Esophagus (tissue), 2 donors: ENCODE data around the gene KCNA3. TPM values are rescaled to one million over a fixed set of nuclear protein-coding genes. Genes with fewer than 3 reads are reported as not detected.

Experiments used
- H3K27ac ChIP-seq, 2 donors: one replicate each; pipeline ENCODE4 v1.5.1; 2013; ENCODE audit warnings: low read depth in 2 of 2, mild to moderate bottlenecking in 2 of 2, inconsistent platforms in 1 of 2, low read length in 1 of 2, moderate library complexity in 1 of 2
- H3K27me3 ChIP-seq, 2 donors: one replicate each; pipeline ENCODE4 v1.6.1; 2013; ENCODE audit warnings: low read length in 2 of 2, control low read depth in 1 of 2, mild to moderate bottlenecking in 1 of 2; ENCODE audit not compliant: insufficient read depth in 2 of 2, control insufficient read depth in 1 of 2
- H3K36me3 ChIP-seq, 2 donors: one replicate each; pipeline ENCODE4 v1.6.1; 2013; ENCODE audit warnings: low read length in 1 of 2; ENCODE audit not compliant: control insufficient read depth in 2 of 2, insufficient read depth in 2 of 2
- H3K4me1 ChIP-seq, 2 donors: one replicate each; pipeline ENCODE4 v1.6.1; 2013; ENCODE audit warnings: low read length in 1 of 2; ENCODE audit not compliant: control insufficient read depth in 2 of 2, insufficient read depth in 2 of 2
- H3K4me3 ChIP-seq, 2 donors: one replicate each; pipeline ENCODE4 v1.5.1; 2013; ENCODE audit warnings: low read length in 2 of 2, mild to moderate bottlenecking in 2 of 2, low read depth in 1 of 2, moderate library complexity in 1 of 2
- H3K9me3 ChIP-seq, 2 donors: one replicate each; pipeline ENCODE4 v1.6.1; 2013; ENCODE audit warnings: mild to moderate bottlenecking in 2 of 2, low read depth in 1 of 2, low read length in 1 of 2, moderate library complexity in 1 of 2; ENCODE audit not compliant: control insufficient read depth in 2 of 2, insufficient read depth in 1 of 2
- whole genome bisulfite sequencing, 2 donors: extraction: QIAGEN DNeasy Blood & Tissue Kit; methylation state at CpG; one replicate each; pipeline ENCODE4 v1.1.7; 2013; 5-methylcytosine and 5-hydroxymethylcytosine counted together
- polyA plus RNA-seq, 2 donors: library from polyadenylated mRNA; stranded (reverse); fragments of 200-250 nt; gene quantifications; one replicate each; pipeline ENCODE4 v1.2.3, GENCODE V29; 2013
- donor health status: healthy with polysubstance abuse.
- donor health status: Bipolar disorder and iron deficiency.

KCNA3 gene
- polyA plus RNA-seq, 2 donors: 0.05 to 0.06 TPM

GRCh38 chr1:110645821-110646735 is 28.7 kb downstream of the KCNA3 start:
- 38 to 42% methylated on average over 4 of the region's 4 CpGs for WGBS, 2 donors
- Histone ChIP-seq H3K4me3 (no peak overlapping the region), H3K27me3 (peaks cover 0 to 3% of the 10 kb centered on the region in 2 donors), H3K36me3 (no peaks in the 10 kb centered on the region), H3K27ac (no peak overlapping the region), H3K4me1 (no peaks in the 10 kb centered on the region), H3K9me3 (no peaks in the 10 kb centered on the region)

GRCh38 chr1:110645211-110645610 is 29.5 kb downstream of the KCNA3 start:
- Histone ChIP-seq H3K4me3 (no peak overlapping the region), H3K4me1 (no peaks in the 10 kb centered on the region), H3K36me3 (no peaks in the 10 kb centered on the region), H3K9me3 (no peaks in the 10 kb centered on the region), H3K27ac (no peak overlapping the region), H3K27me3 (peaks cover 0 to 3% of the 10 kb centered on the region in 2 donors)

DNA sequence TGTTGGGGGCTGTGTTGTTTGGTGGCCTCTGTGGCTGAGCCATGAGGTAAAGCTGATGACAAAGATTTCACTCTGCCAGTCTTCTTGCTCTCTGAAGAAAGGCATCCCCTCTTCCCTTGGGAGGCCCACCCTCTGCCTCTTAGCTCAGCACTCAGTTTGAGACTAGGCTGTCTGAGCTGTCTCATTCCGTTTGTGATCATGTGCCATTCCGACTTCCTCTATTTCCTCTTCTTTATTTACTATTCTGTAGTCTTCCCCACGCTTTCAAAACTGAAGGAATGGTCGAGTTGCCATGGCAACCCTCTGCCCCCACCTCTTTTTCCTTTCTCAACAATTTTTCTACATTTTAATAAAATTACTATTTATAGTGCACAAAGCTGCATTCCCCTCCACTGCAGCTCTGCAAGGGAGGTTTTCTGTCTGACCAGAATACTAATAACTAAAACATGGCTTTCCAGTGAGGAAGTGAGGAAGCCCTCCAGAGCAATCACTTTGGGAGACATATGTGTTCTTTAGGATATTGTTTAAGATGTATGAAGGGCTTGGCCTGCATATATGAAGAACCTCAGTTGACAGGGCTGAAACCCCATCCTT is 30.8 kb downstream of the KCNA3 start:
- no peak overlapping the region for H3K4me3 ChIP-seq
- no peaks in the 10 kb centered on the region for H3K9me3 ChIP-seq
- H3K4me1 ChIP-seq: no peaks in the 10 kb centered on the region
- no peak overlapping the region for H3K27ac ChIP-seq
- no peaks in the 10 kb centered on the region for H3K36me3 ChIP-seq
- no peaks in the 10 kb centered on the region for H3K27me3 ChIP-seq
- 39 to 42% methylated on average over 4 of the region's 4 CpGs for WGBS, 2 donors

DNA sequence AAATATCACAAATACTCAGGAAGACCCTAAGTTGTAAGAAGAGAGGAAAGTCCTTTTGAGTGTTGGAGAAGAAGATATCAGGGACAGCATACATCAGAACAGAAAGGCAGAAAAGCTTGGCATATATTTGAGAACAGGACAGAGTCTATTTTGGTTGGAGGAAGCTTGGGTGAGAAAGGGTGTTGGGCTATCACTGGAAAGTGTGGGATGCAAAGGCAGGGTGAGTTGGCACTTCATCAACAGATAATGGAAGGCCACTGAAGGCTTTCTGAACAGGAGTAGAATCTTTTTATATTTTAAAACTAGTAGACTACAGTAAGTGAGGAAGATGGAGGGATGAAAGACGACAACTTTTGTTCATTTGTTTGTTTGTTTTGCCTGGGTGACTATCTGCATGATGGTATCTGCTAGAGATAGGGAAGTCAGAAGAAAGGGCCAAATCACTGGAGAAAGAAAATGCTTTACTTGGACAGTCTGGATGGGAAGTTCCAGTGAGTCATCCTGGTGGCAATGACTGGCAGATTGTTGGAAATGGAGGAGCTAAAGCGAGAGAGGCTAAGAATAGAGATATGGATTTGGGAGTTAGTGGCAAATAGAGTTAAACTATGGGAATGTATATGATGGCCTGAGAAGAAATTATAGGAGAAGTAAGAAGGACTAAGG is 34.9 kb downstream of the KCNA3 start:
- Histone ChIP-seq H3K4me1 (no peaks in the 10 kb centered on the region), H3K36me3 (no peaks in the 10 kb centered on the region), H3K27ac (no peak overlapping the region), H3K4me3 (no peak overlapping the region), H3K27me3 (no peaks in the 10 kb centered on the region), H3K9me3 (no peaks in the 10 kb centered on the region)
- 33 to 45% methylated on average over 2 of the region's 2 CpGs for WGBS, 2 donors

DNA sequence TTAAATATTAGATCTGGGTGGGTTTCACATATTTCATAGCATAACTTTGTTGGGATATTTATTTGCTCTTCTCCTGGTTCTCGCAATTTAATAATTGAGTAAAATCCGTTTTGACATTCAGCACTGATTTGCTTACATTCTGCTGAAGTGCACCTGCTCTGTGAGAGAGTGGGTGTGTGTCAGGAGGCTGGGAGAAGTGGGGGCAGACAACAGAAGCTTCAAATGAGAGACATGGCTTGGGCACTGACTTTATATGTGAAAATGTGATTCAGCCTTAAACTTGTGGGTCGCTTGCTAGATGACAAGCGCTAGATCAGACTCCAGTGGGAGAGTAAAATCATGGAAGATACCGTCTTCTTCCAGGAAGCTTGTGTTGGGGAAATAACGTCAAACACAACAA is 36.2 kb downstream of the KCNA3 start:
- H3K4me1 ChIP-seq: peaks cover 3 to 5% of the 10 kb centered on the region in 2 donors
- 86 to 89% methylated on average over 6 of the region's 6 CpGs for WGBS, 2 donors
- no peak overlapping the region for H3K27ac ChIP-seq
- H3K9me3 ChIP-seq: no peaks in the 10 kb centered on the region
- H3K4me3 ChIP-seq: no peak overlapping the region
- no peaks in the 10 kb centered on the region for H3K36me3 ChIP-seq
- H3K27me3 ChIP-seq: no peaks in the 10 kb centered on the region

DNA sequence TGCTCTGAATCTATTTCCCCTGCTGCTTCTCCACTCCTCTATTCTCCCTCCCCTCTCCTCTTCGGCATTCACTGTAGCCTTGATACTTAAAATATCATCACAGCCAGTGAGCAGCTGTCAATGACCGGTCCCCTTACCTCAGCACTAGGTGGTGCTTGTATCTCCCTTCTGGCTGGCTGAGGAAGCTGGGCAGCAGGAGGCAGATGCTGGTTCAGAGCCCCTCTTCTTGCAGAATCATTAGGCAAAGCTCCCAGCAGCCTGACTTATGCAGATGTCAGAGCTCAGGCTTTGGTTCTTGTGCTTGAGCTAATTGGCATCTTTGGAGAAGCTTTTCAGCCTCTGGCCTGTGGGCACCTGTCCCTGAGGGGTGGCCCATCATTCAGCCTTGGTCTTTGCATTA is 36.7 kb downstream of the KCNA3 start:
- H3K27ac ChIP-seq: no peak overlapping the region
- WGBS, 2 donors: 89 to 92% methylated on average over 2 of the region's 2 CpGs

GRCh38 chr1:110637475-110637874 is 37.3 kb downstream of the KCNA3 start:
- 70 to 85% methylated on average over 3 of the region's 3 CpGs for WGBS, 2 donors
- H3K4me3 ChIP-seq: no peak overlapping the region
- H3K27me3 ChIP-seq: no peaks in the 10 kb centered on the region
- peaks cover 3 to 5% of the 10 kb centered on the region in 2 donors for H3K4me1 ChIP-seq
- H3K36me3 ChIP-seq: no peaks in the 10 kb centered on the region
- no peak overlapping the region for H3K27ac ChIP-seq
- no peaks in the 10 kb centered on the region for H3K9me3 ChIP-seq

More for the DNA sequence above, 36.7 kb downstream of the KCNA3 start:
- Histone ChIP-seq H3K4me1 (peaks cover 3 to 5% of the 10 kb centered on the region in 2 donors), H3K36me3 (no peaks in the 10 kb centered on the region), H3K27me3 (no peaks in the 10 kb centered on the region), H3K4me3 (no peak overlapping the region), H3K9me3 (no peaks in the 10 kb centered on the region)

GRCh38 chr1:110636149-110636935 is 38.4 kb downstream of the KCNA3 start:
- no peak overlapping the region for H3K4me3 ChIP-seq
- H3K36me3 ChIP-seq: no peaks in the 10 kb centered on the region
- no peaks in the 10 kb centered on the region for H3K27me3 ChIP-seq
- no peak overlapping the region for H3K27ac ChIP-seq
- H3K9me3 ChIP-seq: peaks cover 0 to under 1% of the 10 kb centered on the region in 2 donors
- WGBS, 2 donors: 78 to 89% methylated on average over 4 of the region's 4 CpGs
- H3K4me1 ChIP-seq: peaks cover 3 to 5% of the 10 kb centered on the region in 2 donors

- no peak overlapping the region for H3K27ac ChIP-seq
These were observed 39.3 kb downstream of the KCNA3 start for GRCh38 chr1:110635434-110635833.

More at GRCh38 chr1:110635434-110635833, 39.3 kb downstream of the KCNA3 start:
- Histone ChIP-seq H3K4me1 (peaks cover 3 to 5% of the 10 kb centered on the region in 2 donors), H3K9me3 (peaks cover 0 to 2% of the 10 kb centered on the region in 2 donors), H3K27me3 (no peaks in the 10 kb centered on the region), H3K4me3 (no peak overlapping the region), H3K36me3 (no peaks in the 10 kb centered on the region)
- 85 to 89% methylated on average over 2 of the region's 2 CpGs for WGBS, 2 donors
